ENCODE results near the gene MAP4K3. TPM values are rescaled to one million over a fixed set of nuclear protein-coding genes. Genes with fewer than 3 reads are reported as not detected.

The MAP4K3 gene
- total and polyA plus RNA-seq, 8 donors, result 13.5 to 166 (median 87.2) TPM

GRCh38 chr2:39431592-39432316, 5.3 kb downstream of the MAP4K3 start:
- DNase-seq, result no peak
- intact Hi-C loops (cut with DNase I; ENCODE audit: low total_unique reads), result no loop called here
- H3K4me3 ChIP-seq, result no peak overlapping the region
- H3K27ac ChIP-seq, result peak overlapping the region in 3 of 5 donors; percentile 19 to 56 (median 40)
- WGBS, 5 donors, result 29 to 41% (median 31%) methylated on average over 3 of the region's 3 CpGs
- peaks cover 28 to 81% (median 57%) of the 10 kb centered on the region in 4 donors for H3K4me1 ChIP-seq
- H3K9me3 ChIP-seq, result no peaks in the 10 kb centered on the region
- no peaks in the 10 kb centered on the region for H3K27me3 ChIP-seq
- TF ChIP-seq, protein P1, sequence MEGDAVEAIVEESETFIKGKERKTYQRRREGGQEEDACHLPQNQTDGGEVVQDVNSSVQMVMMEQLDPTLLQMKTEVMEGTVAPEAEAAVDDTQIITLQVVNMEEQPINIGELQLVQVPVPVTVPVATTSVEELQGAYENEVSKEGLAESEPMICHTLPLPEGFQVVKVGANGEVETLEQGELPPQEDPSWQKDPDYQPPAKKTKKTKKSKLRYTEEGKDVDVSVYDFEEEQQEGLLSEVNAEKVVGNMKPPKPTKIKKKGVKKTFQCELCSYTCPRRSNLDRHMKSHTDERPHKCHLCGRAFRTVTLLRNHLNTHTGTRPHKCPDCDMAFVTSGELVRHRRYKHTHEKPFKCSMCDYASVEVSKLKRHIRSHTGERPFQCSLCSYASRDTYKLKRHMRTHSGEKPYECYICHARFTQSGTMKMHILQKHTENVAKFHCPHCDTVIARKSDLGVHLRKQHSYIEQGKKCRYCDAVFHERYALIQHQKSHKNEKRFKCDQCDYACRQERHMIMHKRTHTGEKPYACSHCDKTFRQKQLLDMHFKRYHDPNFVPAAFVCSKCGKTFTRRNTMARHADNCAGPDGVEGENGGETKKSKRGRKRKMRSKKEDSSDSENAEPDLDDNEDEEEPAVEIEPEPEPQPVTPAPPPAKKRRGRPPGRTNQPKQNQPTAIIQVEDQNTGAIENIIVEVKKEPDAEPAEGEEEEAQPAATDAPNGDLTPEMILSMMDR (IDR thresholded peaks at IDR 0.05), result no peak
- no peak for TF ChIP-seq POLR2A (IDR thresholded peaks at IDR 0.05)
- TF ChIP-seq EP300 (IDR thresholded peaks at IDR 0.05), result no peak
- TF ChIP-seq POLR2AphosphoS5 (IDR thresholded peaks at IDR 0.05), result no peak
- H3K36me3 ChIP-seq, result no peaks in the 10 kb centered on the region

- Histone ChIP-seq H3K9me3 (no peaks in the 10 kb centered on the region), H3K27me3 (no peaks in the 10 kb centered on the region), H3K36me3 (no peaks in the 10 kb centered on the region), H3K4me3 (no peak overlapping the region), H3K27ac (no peak overlapping the region), H3K4me1 (peaks cover 26 to 88% (median 59%) of the 10 kb centered on the region in 4 donors)
- intact Hi-C loops (cut with DNase I; ENCODE audit: low total_unique reads), result no loop called here
- WGBS, 5 donors, result 73 to 90% (median 84%) methylated on average over 1 of the region's 1 CpG
- DNase-seq, result no peak
- TF ChIP-seq POLR2A (IDR thresholded peaks at IDR 0.05) (no peak), EP300 (IDR thresholded peaks at IDR 0.05) (no peak), POLR2AphosphoS5 (IDR thresholded peaks at IDR 0.05) (no peak)
- TF ChIP-seq, protein P1 (IDR thresholded peaks at IDR 0.05), result no peak
These were observed 7.3 kb downstream of the MAP4K3 start for GRCh38 chr2:39429746-39430145.

GRCh38 chr2:39424951-39425350, 12.1 kb downstream of the MAP4K3 start:
- no peaks in the 10 kb centered on the region for H3K9me3 ChIP-seq
- peaks cover 0 to 73% (median 31%) of the 10 kb centered on the region in 4 donors for H3K4me1 ChIP-seq
- 91 to 96% (median 95%) methylated on average over 1 of the region's 1 CpG for WGBS, 5 donors
- no peak overlapping the region for H3K4me3 ChIP-seq
- no peak overlapping the region for H3K27ac ChIP-seq
- DNase-seq, result no peak
- no peak for TF ChIP-seq POLR2A (IDR thresholded peaks at IDR 0.05)
- TF ChIP-seq POLR2AphosphoS5 (IDR thresholded peaks at IDR 0.05), result no peak
- no peak for TF ChIP-seq EP300 (IDR thresholded peaks at IDR 0.05)
- TF ChIP-seq, protein P1 (IDR thresholded peaks at IDR 0.05), result no peak
- H3K36me3 ChIP-seq, result no peaks in the 10 kb centered on the region
- no peaks in the 10 kb centered on the region for H3K27me3 ChIP-seq
- intact Hi-C loops (cut with DNase I; ENCODE audit: low total_unique reads), result no loop called here

DNA sequence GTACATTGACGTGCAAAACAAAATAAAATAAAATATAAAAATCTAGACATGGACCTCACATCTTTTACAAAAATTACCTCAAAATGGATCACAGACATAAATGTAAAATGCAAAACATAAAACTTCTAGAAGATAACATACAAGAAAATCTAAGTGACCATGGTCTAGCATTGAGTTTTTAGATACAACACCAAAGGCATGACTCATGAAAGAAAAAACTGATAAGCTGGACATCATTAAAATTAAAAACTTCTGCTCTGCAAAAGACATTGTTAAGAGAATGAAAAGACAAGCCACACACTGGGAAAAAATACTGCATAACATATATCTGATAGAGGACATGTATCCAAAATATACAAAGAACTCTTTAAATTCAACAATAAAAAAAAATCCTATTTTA, 14.4 kb downstream of the MAP4K3 start:
- no peaks in the 10 kb centered on the region for H3K27me3 ChIP-seq
- no peak overlapping the region for H3K27ac ChIP-seq
- no peak for DNase-seq
- no peaks in the 10 kb centered on the region for H3K9me3 ChIP-seq
- no peak overlapping the region for H3K4me3 ChIP-seq
- no peaks in the 10 kb centered on the region for H3K36me3 ChIP-seq
- peaks cover 0 to 82% (median 40%) of the 10 kb centered on the region in 4 donors for H3K4me1 ChIP-seq
- TF ChIP-seq EP300 (IDR thresholded peaks at IDR 0.05) (no peak), POLR2AphosphoS5 (IDR thresholded peaks at IDR 0.05) (no peak), POLR2A (IDR thresholded peaks at IDR 0.05) (no peak)
- TF ChIP-seq, protein P1 (IDR thresholded peaks at IDR 0.05), result no peak
- WGBS, 5 donors, result 88 to 100% (median 96%) methylated on average over 1 of the region's 1 CpG
- intact Hi-C loops (cut with DNase I; ENCODE audit: low total_unique reads), result no loop called here
